Astrocyte of the spinal cord (primary cell): ENCODE results near the gene PCCA.

Experiments
- DNase-seq: peaks from one replicate; pipeline ENCODE4 v3.0.0; 2011; ENCODE audit warnings: low read depth, low spot score
- H3K4me3 ChIP-seq: 2 replicates; pipeline ENCODE4 v1.5.1; 2011; ENCODE audit warnings: low read depth, mild to moderate bottlenecking, low read length, moderate library complexity
- in situ Hi-C: cut with HindIII; loops from 2 replicates; pipeline ENCODE4 v1.10.0; 2017; ENCODE audit warnings: low sequenced_read_pairs
- TF ChIP-seq, protein P1 (sequence below): IDR thresholded peaks from 2 replicates; pipeline ENCODE4 v1.5.1; 2012; ENCODE audit warnings: low read depth, mild to moderate bottlenecking, low read length, inconsistent platforms

PCCA gene

DNA sequence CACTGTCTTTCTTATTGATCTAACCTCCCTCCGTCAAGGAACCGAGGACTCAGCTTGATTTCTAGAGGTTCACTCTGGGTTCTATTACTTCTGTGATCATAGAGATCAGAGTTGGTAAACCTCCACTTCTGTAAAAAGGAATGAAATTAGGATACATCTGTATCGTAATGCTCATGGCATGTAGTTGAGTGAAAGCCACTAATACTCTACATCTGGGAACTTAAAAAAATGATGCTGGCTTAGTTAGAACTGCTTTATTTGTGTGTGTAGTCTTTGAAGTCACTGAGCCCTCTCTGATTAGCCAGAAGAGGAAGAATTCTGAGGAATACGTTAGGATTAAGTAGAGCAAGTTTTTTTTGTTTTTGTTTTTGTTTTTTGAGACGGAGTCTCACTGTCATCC is 358.9 kb downstream of the PCCA start:
- H3K4me3 ChIP-seq = no peak overlapping the region
- DNase-seq = no peak
- in situ Hi-C loops = no loop called here
- TF ChIP-seq, protein P1, sequence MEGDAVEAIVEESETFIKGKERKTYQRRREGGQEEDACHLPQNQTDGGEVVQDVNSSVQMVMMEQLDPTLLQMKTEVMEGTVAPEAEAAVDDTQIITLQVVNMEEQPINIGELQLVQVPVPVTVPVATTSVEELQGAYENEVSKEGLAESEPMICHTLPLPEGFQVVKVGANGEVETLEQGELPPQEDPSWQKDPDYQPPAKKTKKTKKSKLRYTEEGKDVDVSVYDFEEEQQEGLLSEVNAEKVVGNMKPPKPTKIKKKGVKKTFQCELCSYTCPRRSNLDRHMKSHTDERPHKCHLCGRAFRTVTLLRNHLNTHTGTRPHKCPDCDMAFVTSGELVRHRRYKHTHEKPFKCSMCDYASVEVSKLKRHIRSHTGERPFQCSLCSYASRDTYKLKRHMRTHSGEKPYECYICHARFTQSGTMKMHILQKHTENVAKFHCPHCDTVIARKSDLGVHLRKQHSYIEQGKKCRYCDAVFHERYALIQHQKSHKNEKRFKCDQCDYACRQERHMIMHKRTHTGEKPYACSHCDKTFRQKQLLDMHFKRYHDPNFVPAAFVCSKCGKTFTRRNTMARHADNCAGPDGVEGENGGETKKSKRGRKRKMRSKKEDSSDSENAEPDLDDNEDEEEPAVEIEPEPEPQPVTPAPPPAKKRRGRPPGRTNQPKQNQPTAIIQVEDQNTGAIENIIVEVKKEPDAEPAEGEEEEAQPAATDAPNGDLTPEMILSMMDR = no peak

DNA sequence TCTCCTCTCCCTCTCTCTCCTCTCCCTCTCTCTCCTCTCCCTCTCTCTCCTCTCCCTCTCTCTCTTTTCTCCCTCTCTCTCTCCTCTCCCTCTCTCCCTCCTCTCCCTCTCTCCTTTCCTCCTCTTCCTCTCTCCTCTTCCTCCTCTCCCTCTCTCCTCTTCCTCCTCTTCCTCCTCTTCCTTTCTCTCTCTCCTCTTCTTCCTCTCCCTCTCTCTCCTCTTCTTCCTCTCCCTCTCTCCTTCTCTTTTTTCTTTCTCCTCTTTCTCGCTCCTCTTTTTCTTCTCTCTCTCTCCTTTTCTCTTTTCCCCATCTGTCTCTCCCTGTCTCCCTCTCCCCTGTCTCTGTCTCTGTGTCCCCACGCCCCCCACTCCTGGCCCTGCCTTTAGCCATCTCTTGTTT is 363.0 kb downstream of the PCCA start:
- no peak for DNase-seq
- TF ChIP-seq, protein P1 = no peak
- in situ Hi-C loops = no loop called here
- H3K4me3 ChIP-seq = no peak overlapping the region

DNA sequence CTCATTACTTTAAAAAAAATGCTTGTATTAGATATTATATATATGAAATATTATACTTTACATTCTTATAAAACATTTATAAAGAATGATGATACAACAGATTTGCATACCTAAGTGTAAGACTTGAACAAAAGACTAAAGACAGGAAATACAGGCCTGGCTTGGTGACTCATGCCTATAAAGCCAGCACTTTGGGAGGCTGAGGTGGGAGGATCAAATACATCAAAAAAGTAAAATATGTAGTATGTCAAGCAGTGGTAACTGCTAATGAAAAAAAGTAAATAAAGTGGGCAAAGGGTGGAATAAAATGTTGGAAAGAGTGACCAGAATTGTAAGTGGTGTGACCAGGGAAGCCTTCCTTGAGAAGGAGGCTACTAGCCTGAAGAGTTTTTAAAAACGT is 366.0 kb downstream of the PCCA start:
- in situ Hi-C loops = no loop called here
- H3K4me3 ChIP-seq = no peak overlapping the region
- peak; percentile 71 for DNase-seq
- TF ChIP-seq, protein P1 = no peak

DNA sequence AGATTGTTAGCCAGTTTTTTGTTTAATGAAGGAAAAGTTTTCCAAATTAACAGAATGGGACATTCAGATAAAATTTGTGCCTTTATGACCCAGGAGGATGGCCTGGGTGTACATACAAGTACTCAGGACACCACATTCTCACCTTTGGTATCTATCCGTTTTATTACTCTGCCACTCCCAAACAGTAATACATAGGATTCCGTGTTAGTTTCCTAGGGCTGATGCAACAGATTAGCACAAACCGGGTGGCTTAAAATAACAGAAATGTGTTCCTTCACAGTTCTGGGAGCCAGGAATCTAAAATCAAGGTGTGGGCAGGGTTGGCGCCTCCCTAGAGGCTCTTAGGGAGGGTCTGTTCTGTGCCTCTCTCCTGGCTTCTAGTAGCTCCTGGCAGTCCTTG is 369.8 kb downstream of the PCCA start:
- no peak overlapping the region for H3K4me3 ChIP-seq
- in situ Hi-C loops = no loop called here
- no peak for DNase-seq
- TF ChIP-seq, protein P1 = no peak

DNA sequence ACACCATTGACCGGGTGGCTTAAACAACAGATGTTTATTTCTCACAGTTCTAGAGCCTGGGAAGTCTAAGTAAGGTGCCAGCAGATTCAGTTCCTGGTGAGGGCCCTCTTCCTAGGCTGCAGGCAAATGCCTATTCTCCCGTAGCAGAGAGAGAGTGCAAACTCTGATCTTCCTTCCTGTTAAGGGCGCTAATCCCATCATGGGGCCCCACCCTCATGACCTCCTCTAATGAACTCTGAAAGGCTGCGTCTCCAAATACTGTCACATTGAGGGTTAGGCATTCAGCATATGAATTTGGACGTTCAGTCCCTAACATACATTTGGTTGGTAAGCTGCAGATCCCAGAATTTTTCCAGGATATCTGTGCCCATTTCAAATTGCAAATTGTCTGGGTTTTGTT is 370.9 kb downstream of the PCCA start:
- in situ Hi-C loops = no loop called here
- DNase-seq = no peak
- TF ChIP-seq, protein P1 = no peak
- no peak overlapping the region for H3K4me3 ChIP-seq

DNA sequence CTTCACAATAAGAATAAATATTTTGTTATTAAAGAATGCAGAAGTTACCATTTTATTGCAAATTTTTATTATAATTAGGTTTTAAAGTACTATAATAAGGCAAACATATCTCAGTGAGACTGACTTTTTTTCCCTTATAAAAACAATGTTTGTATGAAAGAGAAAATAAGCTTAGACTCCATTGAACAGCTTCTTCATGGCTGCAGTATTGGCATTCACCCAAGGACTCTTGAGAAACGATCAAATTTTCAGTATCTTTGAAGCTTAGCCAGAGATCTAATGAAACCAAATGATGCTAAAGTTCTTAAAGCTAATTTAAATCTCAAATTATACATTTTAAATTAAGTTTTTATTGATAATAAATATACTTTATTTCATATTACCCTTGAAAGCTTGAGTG is 371.4 kb downstream of the PCCA start:
- H3K4me3 ChIP-seq = no peak overlapping the region
- in situ Hi-C loops = no loop called here
- DNase-seq = no peak
- TF ChIP-seq, protein P1 = no peak

DNA sequence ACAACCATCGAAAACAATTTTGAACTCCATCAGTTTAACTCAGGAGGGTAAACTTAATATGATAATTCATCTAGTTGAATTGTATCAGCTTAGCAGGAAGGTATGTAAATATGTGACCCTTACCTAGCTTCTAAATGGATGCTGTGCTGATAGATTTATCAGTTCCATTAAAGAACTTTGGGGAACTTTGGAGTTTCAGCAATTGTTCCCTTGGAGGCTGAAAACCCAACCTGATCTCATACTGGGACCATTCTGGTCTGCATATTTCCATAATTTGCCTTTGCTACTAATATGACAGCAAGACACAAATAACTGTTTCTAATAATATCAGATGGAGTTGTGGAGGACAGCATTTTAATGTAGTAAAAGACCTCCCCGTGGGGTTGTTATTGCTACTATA is 371.9 kb downstream of the PCCA start:
- H3K4me3 ChIP-seq = no peak overlapping the region
- no peak for DNase-seq
- TF ChIP-seq, protein P1 = no peak
- in situ Hi-C loops = no loop called here
